GM21619 (cell line): ENCODE results near the gene INAVA.
A peak's percentile ranks its signal among the peaks of the same experiment; 100 is the strongest.

Experiments
- ATAC-seq: cut with Tn5 transposase; IDR thresholded peaks from one replicate; pipeline ENCODE4 v1.9.1; 2021; ENCODE audit not compliant: unreplicated experiment

INAVA gene

GRCh38 chr1:200875416-200875815 is 19.3 kb upstream of the INAVA start:
- no peak for ATAC-seq

GRCh38 chr1:200877010-200877409 is 17.7 kb upstream of the INAVA start:
- ATAC-seq: no peak

GRCh38 chr1:200877839-200878551 is 16.7 kb upstream of the INAVA start:
- peak; percentile 55 for ATAC-seq

GRCh38 chr1:200880212-200880611 is 14.5 kb upstream of the INAVA start:
- peak; percentile 56 for ATAC-seq

- no peak for ATAC-seq
These were observed 11.6 kb upstream of the INAVA start for GRCh38 chr1:200883118-200883517.

GRCh38 chr1:200885623-200886402 is 8.9 kb upstream of the INAVA start:
- no peak for ATAC-seq

- ATAC-seq: no peak
These were observed 8.1 kb upstream of the INAVA start for GRCh38 chr1:200886594-200886993.

GRCh38 chr1:200887036-200887435 is 7.7 kb upstream of the INAVA start:
- ATAC-seq: no peak

GRCh38 chr1:200887772-200888348 is 6.8 kb upstream of the INAVA start:
- no peak for ATAC-seq

GRCh38 chr1:200888349-200888838 is 6.3 kb upstream of the INAVA start:
- peak; percentile 91 for ATAC-seq

- ATAC-seq: no peak
These were observed 5.1 kb upstream of the INAVA start for GRCh38 chr1:200889571-200889970.

- no peak for ATAC-seq
These were observed 4.7 kb upstream of the INAVA start for GRCh38 chr1:200890027-200890426.

GRCh38 chr1:200890818-200891773 is 3.6 kb upstream of the INAVA start:
- ATAC-seq: no peak

GRCh38 chr1:200891774-200892157 is 2.9 kb upstream of the INAVA start:
- no peak for ATAC-seq

GRCh38 chr1:200892546-200892945 is 2.2 kb upstream of the INAVA start:
- ATAC-seq: no peak

GRCh38 chr1:200892958-200893357 is 1.7 kb upstream of the INAVA start:
- no peak for ATAC-seq

GRCh38 chr1:200893411-200893901 is 1.2 kb upstream of the INAVA start:
- no peak for ATAC-seq

- ATAC-seq: no peak
These were observed 716 bp downstream of the INAVA start for GRCh38 chr1:200895443-200895789.

GRCh38 chr1:200895801-200896530 is 1.3 kb downstream of the INAVA start:
- peak; percentile 61 for ATAC-seq
